ENCODE results near the gene SKAP2.

DNA sequence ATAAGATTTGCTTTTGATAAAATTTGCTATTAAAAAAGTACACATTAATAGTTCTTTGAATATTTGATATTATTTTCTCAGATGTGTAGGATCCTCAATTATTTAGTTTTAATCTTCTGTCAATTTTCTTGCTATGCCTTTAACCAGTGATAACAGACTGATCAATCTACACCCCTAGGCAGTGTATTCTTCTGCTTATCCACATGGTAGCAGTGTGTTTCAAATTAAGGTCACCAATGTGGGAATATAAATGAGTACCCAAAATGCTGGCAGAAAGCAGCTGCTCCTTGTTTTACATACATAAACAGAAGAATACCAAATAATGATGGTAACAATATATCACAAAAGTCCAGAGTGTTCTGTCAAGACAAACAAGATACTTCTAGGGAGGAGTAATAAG, 87.0 kb downstream of the SKAP2 start:
- TF ChIP-seq, protein P1, sequence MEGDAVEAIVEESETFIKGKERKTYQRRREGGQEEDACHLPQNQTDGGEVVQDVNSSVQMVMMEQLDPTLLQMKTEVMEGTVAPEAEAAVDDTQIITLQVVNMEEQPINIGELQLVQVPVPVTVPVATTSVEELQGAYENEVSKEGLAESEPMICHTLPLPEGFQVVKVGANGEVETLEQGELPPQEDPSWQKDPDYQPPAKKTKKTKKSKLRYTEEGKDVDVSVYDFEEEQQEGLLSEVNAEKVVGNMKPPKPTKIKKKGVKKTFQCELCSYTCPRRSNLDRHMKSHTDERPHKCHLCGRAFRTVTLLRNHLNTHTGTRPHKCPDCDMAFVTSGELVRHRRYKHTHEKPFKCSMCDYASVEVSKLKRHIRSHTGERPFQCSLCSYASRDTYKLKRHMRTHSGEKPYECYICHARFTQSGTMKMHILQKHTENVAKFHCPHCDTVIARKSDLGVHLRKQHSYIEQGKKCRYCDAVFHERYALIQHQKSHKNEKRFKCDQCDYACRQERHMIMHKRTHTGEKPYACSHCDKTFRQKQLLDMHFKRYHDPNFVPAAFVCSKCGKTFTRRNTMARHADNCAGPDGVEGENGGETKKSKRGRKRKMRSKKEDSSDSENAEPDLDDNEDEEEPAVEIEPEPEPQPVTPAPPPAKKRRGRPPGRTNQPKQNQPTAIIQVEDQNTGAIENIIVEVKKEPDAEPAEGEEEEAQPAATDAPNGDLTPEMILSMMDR (optimal IDR thresholded peaks at IDR 0.05 in 1 of 3, IDR thresholded peaks at IDR 0.05 in 1 of 3, conservative IDR thresholded peaks at IDR 0.05 in 1 of 3; ENCODE audit: extremely low read depth in 1 of 3, insufficient read depth in 2 of 3, low read length in 3 of 3): no peak
- TF ChIP-seq EZH2 (IDR thresholded peaks at IDR 0.05; ENCODE audit: low read length): no peak

Data from keratinocyte (primary cell).